Stimulated activated CD8-positive, alpha-beta memory T cell treated with anti-CD3 and anti-CD28 coated beads, Interleukin-15, amount 100 ng/mL, for 1 hour (primary cell): ENCODE measurements around the gene SSR4.

ENCODE experiments used
- DNase-seq: peaks from one replicate; pipeline ENCODE4 v3.0.0-alpha.2; 2020; ENCODE audit warnings: low read depth

The SSR4 gene

DNA sequence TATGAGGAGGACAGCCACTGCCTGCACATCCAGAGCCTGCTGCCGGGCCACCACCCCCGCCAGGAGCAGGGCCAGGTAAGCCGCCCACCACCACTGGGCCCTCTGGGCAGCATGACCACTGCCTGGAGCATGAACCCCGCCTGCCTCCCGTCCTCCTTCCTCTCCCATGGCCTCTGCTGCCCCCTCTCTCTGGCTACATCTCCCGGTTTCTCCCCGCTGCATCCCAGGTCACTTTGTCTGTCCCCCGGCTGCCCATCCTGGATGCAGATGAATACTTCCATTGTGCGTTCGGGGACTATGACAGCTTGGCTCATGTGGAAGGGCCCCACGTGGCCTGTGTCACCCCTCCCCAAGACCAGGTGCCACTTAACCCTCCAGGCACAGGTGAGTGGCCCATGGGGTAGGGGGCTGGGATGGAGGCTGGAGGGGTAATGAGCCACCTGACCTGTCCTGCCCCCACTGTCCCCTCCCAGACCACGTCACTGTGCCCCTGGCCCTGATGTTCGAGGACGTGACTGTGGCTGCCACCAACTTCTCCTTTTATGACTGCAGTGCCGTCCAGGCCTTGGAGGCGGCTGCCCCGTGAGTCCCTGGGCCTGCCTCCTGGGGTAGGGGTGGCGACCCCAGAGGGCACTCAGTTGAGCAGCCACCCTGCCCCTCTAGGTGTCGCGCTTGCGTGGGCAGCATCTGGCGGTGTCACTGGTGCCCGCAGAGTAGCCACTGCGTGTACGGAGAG, 24.4 kb upstream of the SSR4 start:
- no peak for DNase-seq

DNA sequence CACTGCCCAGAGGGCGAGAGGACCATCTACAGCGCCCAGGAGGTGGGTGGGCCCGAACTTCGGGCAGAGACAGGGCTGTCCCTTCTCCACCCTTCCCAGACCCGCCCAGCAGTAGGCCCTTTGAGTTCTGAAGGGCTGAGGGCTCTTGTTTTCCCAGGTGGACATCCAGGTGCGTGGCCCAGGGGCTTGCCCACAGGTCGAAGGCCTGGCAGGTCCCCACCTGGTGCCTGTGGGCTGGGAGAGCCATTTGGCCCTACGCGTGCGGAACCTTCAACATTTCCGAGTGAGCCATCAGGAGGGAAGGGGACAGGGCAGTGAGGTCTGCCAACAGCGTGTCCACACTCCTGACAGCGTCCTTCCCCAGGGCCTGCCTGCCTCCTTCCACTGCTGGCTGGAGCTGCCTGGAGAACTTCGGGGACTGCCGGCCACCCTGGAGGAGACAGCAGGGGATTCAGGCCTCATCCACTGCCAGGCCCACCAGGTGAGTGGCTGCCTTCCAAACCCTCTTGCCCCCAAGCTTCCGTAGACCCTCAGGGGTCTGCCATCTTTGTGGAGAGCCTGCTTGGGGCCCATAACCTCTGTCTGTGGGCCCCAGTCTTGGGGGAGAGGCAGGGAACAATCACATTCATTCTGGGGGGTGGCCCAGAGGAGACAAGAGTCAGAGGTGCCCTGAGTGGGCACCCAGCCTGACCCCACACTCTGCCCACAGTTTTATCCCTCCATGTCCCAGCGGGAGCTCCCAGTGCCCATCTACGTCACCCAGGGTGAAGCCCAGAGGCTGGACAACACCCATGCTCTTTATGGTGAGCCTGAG, 23.7 kb upstream of the SSR4 start:
- DNase-seq: no peak

DNA sequence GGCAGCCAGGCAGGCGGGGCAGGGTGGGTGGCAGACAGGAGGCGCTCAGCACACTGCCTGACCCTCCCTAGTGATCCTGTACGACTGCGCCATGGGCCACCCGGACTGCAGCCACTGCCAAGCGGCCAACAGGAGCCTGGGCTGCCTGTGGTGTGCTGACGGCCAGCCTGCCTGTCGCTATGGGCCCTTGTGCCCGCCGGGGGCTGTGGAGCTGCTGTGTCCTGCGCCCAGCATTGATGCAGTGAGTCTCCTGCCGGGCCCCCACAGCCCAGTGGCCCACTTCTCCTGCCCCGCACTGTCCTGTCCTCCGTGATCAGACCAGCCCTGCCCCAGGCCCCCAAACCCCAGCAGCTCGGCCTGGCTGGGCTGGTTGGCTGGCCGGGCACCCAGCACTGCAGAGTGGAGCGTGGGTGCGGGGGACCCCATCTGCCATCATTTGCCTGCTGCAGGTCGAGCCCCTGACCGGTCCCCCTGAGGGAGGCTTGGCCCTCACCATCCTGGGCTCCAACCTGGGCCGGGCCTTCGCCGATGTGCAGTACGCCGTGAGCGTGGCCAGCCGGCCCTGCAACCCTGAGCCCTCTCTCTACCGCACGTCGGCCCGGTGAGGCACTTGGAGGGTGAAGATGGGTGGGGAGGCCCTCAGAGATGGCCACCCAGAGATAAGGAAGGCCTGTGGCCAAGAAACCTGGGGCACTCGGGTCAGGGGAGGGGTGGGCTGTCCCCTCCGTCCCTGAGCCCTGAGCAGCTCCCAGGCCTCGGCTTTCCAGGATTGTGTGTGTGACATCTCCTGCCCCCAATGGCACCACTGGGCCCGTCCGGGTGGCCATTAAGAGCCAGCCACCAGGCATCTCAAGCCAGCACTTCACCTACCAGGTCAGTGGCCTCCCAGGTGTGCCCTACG, 22.8 kb upstream of the SSR4 start:
- no peak for DNase-seq

DNA sequence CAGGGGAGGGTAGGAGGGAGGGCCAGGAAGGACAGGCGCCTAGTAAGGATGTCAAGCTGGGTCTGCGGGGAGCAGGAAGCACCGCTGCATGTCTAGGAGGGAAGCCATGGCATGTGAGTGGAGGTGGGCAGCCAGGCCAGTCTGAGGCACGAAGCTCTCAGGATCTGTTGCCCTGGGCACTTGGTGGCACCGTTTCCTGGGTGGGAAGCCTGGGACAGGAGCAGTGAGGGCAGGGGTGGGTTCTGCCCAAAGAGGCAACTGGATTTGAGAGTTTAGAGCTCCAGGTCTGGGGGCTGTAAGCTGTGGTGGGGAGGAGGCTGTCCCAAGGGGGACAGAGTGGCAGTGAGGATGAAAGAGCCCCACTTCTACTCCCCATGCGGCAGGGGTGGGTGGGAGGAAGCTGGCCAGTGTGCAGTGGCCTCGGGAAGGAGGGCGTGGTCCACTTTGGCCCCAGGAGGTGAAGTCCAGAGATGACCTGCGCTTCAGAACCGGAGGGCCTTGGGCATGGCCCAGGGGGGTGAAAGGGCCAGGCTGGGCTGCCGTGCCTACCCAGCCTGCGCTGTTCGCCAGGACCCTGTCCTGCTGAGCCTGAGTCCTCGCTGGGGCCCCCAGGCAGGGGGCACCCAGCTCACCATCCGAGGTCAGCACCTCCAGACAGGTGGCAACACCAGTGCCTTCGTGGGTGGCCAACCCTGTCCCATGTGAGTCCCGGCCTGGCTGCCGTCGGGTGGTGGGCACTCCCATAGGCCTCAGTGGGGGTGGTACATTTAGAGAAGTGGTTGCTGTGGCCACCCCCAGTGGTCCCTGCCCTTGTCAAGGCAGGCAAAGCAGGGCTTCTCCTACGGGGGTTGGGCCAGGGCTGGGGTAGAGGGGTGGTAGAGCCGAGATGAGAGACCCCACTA, 21.9 kb upstream of the SSR4 start:
- DNase-seq: no peak

DNA sequence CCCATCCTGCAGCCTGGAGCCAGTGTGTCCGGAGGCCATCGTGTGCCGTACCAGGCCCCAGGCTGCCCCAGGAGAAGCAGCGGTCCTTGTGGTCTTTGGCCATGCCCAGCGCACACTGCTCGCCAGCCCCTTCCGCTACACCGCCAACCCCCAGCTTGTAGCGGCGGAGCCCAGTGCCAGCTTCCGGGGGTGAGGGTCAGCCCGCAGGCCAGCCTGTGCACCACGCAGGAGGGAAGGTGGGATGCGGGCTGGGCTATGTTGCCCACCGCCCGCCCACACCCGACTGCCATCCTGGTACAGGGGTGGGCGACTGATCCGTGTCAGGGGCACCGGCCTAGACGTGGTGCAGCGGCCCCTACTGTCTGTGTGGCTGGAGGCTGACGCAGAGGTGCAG, 21.3 kb upstream of the SSR4 start:
- no peak for DNase-seq

DNA sequence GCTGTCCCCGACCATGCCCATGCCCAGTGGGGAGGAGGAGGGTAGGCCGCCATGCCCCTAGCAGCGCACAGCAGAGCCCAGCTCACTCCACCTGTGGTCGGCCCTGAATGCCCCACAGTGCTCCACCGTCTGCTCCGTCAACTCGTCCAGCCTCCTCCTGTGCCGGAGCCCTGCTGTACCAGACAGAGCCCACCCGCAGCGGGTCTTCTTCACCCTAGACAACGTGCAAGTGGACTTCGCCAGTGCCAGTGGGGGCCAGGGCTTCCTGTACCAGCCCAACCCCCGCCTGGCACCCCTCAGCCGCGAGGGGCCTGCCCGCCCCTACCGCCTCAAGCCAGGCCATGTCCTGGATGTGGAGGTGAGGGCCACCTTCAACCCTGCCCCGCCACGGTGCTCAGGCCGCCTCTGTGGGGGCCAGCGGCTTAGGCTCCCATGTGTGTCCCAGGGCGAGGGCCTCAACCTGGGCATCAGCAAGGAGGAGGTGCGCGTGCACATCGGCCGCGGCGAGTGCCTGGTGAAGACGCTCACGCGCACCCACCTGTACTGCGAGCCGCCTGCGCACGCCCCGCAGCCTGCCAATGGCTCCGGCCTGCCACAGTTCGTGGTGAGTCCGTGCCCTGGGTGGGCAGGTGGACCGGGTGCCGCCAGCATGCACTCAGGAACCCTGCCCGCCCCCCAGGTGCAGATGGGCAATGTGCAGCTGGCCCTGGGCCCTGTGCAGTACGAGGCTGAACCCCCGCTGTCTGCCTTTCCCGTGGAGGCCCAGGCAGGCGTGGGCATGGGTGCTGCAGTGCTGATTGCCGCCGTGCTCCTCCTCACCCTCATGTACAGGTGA, 20.5 kb upstream of the SSR4 start:
- DNase-seq: no peak

DNA sequence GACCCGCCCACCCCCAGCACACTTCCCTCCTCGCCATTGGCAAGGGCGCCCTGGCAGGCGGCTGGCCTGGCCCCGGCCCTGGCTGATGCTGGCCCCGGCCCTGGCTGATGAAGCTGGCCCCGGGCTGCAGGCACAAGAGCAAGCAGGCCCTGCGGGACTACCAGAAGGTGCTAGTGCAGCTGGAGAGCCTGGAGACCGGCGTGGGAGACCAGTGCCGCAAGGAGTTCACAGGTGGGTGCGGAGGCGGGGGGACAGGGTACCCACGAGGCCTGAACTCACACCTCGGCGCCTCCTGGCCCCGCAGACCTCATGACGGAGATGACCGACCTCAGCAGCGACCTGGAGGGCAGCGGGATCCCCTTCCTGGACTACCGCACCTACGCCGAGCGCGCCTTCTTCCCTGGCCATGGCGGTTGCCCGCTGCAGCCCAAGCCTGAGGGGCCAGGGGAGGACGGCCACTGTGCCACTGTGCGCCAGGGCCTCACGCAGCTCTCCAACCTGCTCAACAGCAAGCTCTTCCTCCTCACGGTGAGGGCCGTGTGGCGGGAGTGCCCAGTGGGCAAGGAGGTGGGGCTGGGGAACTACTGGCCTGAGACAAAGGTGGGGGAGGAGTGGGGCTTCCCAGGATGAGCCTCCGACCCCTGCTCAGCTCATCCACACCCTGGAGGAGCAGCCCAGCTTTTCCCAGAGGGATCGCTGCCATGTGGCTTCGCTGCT, 19.7 kb upstream of the SSR4 start:
- no peak for DNase-seq

DNA sequence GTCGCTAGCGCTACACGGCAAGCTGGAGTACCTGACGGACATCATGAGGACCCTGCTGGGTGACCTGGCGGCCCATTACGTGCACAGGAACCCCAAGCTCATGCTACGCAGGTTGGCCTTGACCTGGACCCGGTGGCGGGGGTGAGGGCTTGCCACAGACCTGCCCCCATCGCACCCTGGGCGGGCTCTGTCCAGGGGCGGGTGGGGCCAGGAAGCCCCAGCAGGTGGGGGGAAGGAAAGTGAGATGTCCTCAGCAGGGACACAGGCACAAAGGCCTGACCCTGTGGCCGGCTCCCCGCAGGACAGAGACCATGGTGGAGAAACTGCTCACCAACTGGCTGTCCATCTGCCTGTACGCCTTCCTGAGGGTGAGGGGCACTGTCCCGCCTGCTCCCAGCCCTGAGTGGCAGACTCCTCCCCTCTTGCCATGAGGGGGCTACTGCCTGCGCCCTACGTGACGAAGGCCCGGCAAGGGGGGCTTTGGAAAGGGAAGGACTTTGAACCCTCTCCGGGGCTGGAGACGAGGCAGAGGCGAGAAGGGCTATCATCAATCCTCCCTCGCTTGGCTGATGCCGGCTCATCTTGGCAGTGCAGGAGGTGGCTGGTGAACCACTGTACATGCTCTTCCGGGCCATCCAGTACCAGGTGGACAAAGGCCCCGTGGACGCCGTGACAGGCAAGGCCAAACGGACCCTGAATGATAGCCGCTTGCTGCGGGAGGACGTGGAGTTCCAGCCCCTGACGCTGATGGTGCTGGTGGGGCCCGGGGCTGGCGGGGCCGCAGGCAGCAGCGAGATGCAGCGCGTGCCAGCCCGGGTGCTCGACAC, 19.0 kb upstream of the SSR4 start:
- DNase-seq: no peak

DNA sequence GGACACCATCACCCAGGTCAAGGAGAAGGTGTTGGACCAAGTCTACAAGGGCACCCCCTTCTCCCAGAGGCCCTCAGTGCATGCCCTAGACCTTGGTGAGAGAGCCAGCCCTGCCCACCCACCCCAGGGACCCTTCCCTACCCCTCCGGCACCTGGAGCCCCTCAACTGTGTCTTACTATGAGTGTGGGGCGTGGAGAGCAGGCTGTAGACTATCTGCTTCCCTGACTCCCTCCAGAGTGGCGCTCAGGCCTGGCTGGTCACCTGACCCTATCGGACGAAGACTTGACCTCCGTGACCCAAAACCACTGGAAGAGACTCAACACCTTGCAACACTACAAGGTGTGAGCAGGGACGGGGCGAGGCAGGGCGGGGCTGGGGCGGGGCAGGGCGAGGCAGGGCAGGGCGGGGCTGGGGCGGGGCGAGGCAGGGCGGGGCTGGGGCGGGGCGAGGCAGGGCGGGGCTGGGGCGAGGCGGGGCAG, 18.3 kb upstream of the SSR4 start:
- DNase-seq: no peak

DNA sequence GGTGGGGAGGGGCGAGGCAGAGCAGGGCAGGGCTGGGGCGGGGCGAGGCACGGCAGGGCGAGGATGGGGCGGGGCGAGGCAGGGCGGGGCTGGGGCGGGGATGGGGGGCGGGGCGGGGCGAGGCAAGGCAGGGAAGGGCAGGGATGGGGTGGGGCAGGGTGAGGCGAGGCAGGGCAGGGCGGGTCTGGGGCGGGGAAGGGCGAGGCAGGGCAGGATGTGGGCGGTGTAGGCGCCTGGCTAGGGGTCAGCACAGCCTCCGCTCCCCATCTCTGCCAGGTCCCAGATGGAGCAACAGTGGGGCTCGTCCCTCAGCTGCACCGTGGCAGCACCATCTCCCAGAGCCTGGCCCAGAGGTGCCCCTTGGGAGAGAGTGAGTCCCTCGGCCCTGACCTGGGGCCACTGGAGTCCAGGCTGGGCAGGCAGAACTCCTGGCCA, 17.8 kb upstream of the SSR4 start:
- DNase-seq: no peak

DNA sequence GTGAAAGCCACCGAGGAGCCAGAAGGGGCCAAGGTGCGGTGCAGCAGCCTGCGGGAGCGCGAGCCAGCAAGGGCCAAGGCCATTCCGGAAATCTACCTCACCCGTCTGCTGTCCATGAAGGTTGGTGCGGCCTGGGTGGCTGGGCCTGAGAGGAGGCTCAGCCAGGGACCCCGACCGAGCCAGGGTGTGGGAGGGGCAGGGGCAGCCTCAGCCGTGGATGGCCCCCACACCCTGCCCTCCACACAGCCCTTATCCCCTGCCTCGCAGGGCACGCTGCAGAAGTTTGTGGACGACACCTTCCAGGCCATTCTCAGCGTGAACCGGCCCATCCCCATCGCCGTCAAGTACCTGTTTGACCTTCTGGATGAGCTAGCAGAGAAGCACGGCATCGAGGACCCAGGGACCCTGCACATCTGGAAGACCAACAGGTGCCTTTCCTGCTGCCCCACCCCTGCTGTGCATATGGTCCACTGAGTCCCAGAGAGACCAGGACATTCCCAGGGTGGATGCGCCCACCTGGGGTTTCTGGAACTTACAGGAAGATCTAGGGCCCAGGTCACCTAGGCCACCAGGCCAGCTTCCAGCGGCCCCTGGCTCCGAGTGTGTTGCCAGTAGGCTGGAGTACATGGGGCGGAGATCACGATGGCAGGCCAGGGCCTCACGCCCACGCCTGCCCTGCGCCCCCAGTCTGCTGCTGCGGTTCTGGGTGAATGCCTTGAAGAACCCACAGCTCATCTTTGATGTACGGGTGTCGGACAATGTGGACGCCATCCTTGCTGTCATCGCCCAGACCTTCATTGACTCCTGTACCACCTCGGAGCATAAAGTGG, 17.0 kb upstream of the SSR4 start:
- no peak for DNase-seq

DNA sequence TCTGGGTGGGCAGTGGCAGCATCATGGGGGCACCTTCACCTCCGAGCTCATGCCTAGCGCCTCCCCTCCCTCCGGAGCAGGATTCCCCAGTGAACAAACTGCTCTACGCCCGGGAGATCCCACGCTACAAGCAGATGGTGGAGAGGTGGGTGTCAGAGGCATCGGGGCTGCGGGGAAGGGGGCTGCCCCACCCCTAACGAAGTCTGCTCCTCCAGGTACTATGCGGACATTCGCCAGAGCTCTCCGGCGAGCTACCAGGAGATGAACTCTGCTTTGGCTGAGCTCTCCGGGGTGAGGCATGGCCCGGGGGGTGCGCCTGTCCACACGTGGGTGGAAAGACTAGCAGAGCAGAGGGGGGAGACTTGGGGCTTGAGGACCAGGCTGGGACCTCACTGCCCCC, 16.3 kb upstream of the SSR4 start:
- DNase-seq: no peak

DNA sequence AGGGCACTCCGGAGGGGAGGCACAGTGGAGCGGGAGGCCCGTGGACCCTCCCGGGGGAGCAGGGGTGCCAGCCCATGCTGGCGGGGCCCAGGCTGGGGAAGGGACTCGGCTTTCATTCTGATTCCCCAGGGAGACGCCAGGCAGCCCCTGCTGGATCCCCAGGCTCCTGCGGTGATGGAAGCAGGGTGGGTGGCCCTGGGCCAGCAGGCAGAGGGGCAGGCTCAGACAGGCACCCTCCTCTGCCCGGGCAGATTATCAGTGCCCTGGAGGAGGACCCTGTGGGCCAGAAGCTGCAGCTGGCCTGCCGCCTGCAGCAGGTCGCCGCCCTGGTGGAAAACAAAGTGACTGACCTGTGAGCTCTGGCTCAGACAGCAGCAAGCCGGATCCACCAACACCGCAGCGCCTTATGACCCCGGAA, 15.8 kb upstream of the SSR4 start:
- DNase-seq: no peak

DNA sequence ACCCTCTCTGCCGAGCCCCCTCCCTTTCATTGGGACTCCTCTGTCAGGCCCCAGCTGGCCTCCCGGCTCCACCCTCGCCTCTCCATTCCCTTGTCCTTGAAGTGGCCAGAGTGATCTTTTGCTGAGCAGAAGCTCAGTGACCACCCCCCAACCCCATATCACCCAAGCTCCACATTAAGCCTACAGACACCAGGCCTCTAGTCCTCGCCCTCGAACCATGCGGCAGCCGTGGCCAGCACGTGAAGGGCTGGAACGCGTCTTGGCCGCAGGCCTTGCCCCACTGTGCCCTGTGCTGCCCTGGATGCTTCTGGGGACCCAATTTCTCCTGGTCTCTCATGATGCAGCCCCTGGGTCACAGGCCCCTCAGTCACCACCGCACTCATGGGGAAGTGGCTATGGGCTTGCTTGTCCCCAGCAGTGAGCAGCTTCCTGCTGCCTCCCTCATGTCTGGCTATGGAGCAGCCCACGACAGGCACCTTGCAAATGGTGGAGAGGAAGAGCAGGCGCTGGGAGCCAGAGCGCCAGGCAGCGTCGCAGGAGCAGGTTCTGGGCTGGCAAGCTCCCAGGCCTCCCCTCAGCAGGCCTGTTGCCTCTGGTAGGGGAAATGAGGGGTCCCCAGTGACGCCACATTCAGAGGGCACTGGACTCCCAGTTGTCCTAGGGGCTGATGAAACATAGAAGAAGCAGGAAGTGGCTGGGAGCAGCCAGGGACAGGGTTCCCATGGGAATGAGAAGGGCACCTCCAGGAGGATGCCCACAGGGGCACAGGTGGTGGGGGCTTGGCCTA, 14.4 kb upstream of the SSR4 start:
- no peak for DNase-seq

DNA sequence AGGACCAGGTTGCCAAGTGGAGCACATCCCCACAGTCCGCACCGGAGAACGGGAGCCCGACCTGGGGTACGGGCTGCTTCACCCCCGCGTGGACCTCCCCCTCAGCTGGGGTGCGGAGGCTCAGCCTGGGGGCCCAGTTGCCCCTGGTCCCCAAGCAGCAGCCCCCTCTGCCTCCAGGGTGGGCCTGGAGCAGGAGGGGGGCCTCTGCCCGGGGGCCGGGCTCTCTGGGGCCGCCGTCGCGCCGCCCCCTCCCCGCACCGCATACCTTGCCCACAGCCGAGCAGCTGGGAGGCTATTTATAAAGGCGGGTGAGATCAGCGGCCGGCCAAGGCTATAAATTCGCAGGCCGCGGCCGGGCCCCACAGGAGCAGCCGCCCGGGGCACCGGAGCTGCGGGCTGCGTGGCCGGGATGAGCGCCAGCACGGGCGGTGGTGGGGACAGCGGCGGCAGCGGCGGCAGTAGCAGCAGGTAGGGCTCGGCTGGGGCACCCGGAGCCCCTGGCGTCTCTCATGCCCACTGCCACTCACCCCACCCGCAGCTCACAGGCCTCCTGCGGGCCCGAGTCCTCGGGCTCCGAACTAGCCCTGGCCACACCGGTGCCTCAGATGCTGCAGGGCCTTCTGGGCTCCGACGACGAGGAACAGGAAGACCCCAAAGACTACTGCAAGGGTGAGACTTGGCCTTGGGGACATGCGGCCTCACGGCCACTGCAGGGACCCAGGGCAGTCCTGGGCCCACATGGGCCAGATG, 13.6 kb upstream of the SSR4 start, which contains the start of gene SRPK3:
TSS of gene SRPK3 (plus strand) at position 364 of the 750 bp plus-strand sequence. CDS start at position 410, 46 bp downstream.
- DNase-seq: no peak

DNA sequence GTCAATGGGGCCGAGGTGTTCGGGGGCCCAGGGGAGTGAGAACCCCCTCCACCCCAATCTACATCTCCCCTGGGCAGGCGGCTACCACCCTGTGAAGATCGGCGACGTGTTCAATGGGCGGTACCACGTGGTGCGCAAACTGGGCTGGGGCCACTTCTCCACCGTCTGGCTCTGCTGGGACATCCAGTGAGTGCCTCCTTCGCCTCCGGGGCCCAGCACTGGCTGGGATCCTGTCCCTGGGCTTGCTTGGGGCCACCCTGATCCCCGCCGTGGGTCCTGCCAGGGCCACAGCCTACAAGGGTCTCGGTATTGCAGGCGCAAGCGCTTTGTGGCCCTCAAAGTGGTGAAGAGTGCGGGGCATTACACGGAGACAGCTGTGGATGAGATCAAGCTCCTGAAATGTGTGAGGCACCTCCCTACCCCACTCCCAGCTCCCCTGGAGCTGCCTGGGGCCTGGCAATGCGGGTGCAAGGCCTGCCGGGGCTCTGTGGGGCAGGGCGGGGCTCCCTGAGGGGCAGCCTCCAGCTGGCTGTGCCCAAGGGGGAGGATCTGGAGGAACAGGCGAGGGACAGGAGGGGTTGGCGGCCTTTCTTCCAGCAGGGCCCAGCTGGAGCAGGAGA, 12.9 kb upstream of the SSR4 start:
- no peak for DNase-seq
